Retina (tissue), 1 donor: ENCODE data around the gene BGLAP.

Source experiments
- DNase-seq: peaks from one replicate; pipeline ENCODE4 v3.0.0-alpha.2; 2016

The BGLAP gene

GRCh38 chr1:156228501-156228900 lies 13.5 kb upstream of the BGLAP start:
- DNase-seq = no peak

GRCh38 chr1:156229809-156230472 lies 12.0 kb upstream of the BGLAP start:
- no peak for DNase-seq

GRCh38 chr1:156230473-156230837 lies 11.5 kb upstream of the BGLAP start:
- no peak for DNase-seq

GRCh38 chr1:156232201-156232894 lies 9.6 kb upstream of the BGLAP start:
- no peak for DNase-seq

GRCh38 chr1:156233426-156234127 lies 8.4 kb upstream of the BGLAP start:
- DNase-seq = no peak

GRCh38 chr1:156236164-156236563 lies 5.8 kb upstream of the BGLAP start:
- DNase-seq = no peak

- DNase-seq = no peak
Observed at GRCh38 chr1:156238248-156238647, 3.7 kb upstream of the BGLAP start.

- no peak for DNase-seq
Observed at GRCh38 chr1:156241311-156241811, 623 bp upstream of the BGLAP start.

- no peak for DNase-seq
Observed at GRCh38 chr1:156242738-156243137, 754 bp downstream of the BGLAP start.

- no peak for DNase-seq
Observed at GRCh38 chr1:156244126-156244525, 2.1 kb downstream of the BGLAP start.

- no peak for DNase-seq
Observed at GRCh38 chr1:156244712-156245111, 2.7 kb downstream of the BGLAP start.

GRCh38 chr1:156245451-156246232 lies 3.7 kb downstream of the BGLAP start:
- peak; percentile 63 for DNase-seq

GRCh38 chr1:156246241-156246780 lies 4.3 kb downstream of the BGLAP start:
- DNase-seq = no peak

- DNase-seq = peak; percentile 32
Observed at GRCh38 chr1:156246781-156247459, 4.9 kb downstream of the BGLAP start.

GRCh38 chr1:156247460-156248322 lies 5.7 kb downstream of the BGLAP start, which contains the start of gene PAQR6:
PAQR6 (minus strand) TSS chr1:156248056; CDS start chr1:156246731, 1,325 bp downstream.
- DNase-seq = peak; percentile 62

- no peak for DNase-seq
Observed at GRCh38 chr1:156248323-156248683, 6.3 kb downstream of the BGLAP start.

GRCh38 chr1:156249593-156249992 lies 7.6 kb downstream of the BGLAP start:
- DNase-seq = no peak

GRCh38 chr1:156251527-156251926 lies 9.5 kb downstream of the BGLAP start:
- DNase-seq = no peak

GRCh38 chr1:156253634-156254033 lies 11.7 kb downstream of the BGLAP start:
- no peak for DNase-seq

- no peak for DNase-seq
Observed at GRCh38 chr1:156257711-156258110, 15.7 kb downstream of the BGLAP start.

- DNase-seq = no peak
Observed at GRCh38 chr1:156258859-156259258, 16.9 kb downstream of the BGLAP start.
